ENCODE data around the gene VIPR1. TPM values are rescaled to one million over a fixed set of nuclear protein-coding genes. Genes with fewer than 3 reads are reported as not detected.

The VIPR1 gene
- total and polyA plus RNA-seq, 11 donors: 0.96 to 5.4 (median 2.4) TPM

GRCh38 chr3:42508562-42508961 lies 6.1 kb downstream of the VIPR1 start:
- no peaks in the 10 kb centered on the region for H3K9me3 ChIP-seq
- H3K36me3 ChIP-seq: no peaks in the 10 kb centered on the region
- ATAC-seq (no peak), DNase-seq (no peak)
- H3K4me3 ChIP-seq: no peak overlapping the region
- H3K4me1 ChIP-seq: peaks cover 0 to 37% (median 10%) of the 10 kb centered on the region in 12 donors
- TF ChIP-seq CTCF (IDR thresholded peaks at IDR 0.05) (no peak), POLR2A (IDR thresholded peaks at IDR 0.05) (no peak)
- intact Hi-C loops (cut with DNase I): loop anchor here in 1 of 10 donors (10.0 kb wide), 1 partner anchor 246 kb away; no protein-coding TSS in a partner anchor
- no peak overlapping the region for H3K27ac ChIP-seq
- 65 to 83% (median 75%) methylated on average over 4 of the region's 4 CpGs for WGBS, 4 donors
- no peaks in the 10 kb centered on the region for H3K27me3 ChIP-seq

- 61 to 80% (median 69%) methylated on average over 3 of the region's 3 CpGs for WGBS, 4 donors
- intact Hi-C loops (cut with DNase I): loop anchor here in 1 of 10 donors (10.0 kb wide), 1 partner anchor 246 kb away; no protein-coding TSS in a partner anchor
- no peak for TF ChIP-seq POLR2A (IDR thresholded peaks at IDR 0.05)
- TF ChIP-seq CTCF (IDR thresholded peaks at IDR 0.05): no peak
- H3K27ac ChIP-seq: no peak overlapping the region
- H3K4me1 ChIP-seq: peaks cover 0 to 43% (median 10%) of the 10 kb centered on the region in 12 donors
- no peaks in the 10 kb centered on the region for H3K27me3 ChIP-seq
- no peak overlapping the region for H3K4me3 ChIP-seq
- H3K9me3 ChIP-seq: no peaks in the 10 kb centered on the region
- DNase-seq (no peak), ATAC-seq (no peak)
- H3K36me3 ChIP-seq: no peaks in the 10 kb centered on the region
Observed at GRCh38 chr3:42509111-42509510, 6.7 kb downstream of the VIPR1 start.

DNA sequence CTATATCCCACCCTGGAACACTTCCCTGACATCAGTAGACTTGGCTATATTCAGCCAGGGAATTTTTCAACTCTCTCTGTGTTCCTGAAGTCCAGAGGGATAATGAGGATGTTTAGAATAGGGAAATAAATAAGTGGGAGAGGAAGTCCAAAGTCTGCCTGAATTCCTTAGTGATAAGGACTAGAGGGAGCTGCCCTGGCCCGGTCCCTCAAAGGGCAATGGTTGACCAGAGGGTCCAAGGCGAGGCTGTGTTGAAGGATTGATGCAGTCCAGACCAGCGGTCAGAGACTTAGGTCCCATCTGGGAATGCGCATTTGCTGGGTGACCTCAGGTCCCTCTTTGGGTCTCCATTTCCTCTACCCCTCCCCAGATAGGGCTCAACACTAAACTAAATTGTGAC lies 7.9 kb downstream of the VIPR1 start:
- no peaks in the 10 kb centered on the region for H3K27me3 ChIP-seq
- H3K9me3 ChIP-seq: no peaks in the 10 kb centered on the region
- no peaks in the 10 kb centered on the region for H3K36me3 ChIP-seq
- no peak overlapping the region for H3K4me3 ChIP-seq
- WGBS, 4 donors: 56 to 70% (median 62%) methylated on average over 4 of the region's 4 CpGs
- intact Hi-C loops (cut with DNase I): no loop called here
- DNase-seq (no peak), ATAC-seq (no peak)
- peak overlapping the region in 1 of 12 donors; percentile 22 for H3K27ac ChIP-seq
- TF ChIP-seq CTCF (IDR thresholded peaks at IDR 0.05) (no peak), POLR2A (IDR thresholded peaks at IDR 0.05) (no peak)
- peaks cover 0 to 52% (median 16%) of the 10 kb centered on the region in 12 donors for H3K4me1 ChIP-seq

DNA sequence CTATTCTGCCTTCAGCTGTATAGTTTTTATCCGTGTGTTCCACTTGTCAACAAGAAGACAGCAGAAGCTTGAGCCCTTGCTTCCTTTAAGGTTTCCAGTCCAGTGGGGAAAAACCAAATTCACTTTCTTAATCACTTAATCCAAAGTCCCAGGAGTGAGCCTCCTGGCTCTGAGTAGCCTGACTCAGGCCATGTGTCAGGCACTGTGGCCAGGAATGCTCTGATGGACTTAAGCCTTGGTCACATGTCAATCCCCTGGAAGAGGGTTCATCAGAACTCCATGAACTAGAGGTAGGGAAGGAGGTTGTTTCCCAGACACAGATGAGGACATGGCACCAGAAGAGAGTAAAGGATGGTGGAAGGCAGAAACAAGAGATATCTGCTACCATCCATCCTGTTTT lies 8.8 kb downstream of the VIPR1 start:
- Histone ChIP-seq H3K4me1 (peaks cover 0 to 61% (median 18%) of the 10 kb centered on the region in 12 donors), H3K27ac (no peak overlapping the region), H3K36me3 (no peaks in the 10 kb centered on the region), H3K4me3 (no peak overlapping the region), H3K9me3 (no peaks in the 10 kb centered on the region), H3K27me3 (no peaks in the 10 kb centered on the region)
- 65 to 77% (median 73%) methylated on average over 1 of the region's 1 CpG for WGBS, 4 donors
- TF ChIP-seq POLR2A (IDR thresholded peaks at IDR 0.05) (no peak), CTCF (IDR thresholded peaks at IDR 0.05) (no peak)
- ATAC-seq (no peak), DNase-seq (no peak)
- intact Hi-C loops (cut with DNase I): no loop called here

Measured in heart left ventricle (tissue), 16 donors.